ENCODE measurements around the gene LIF.
"Not testable (repeated sequence)": the region's sequence is repeated elsewhere in the genome, so short reads cannot be mapped to it uniquely, and the experiment has no call there.

Gene LIF

GRCh38 chr22:30224161-30224857, 22.2 kb downstream of the LIF start:
- DNase-seq = no peak

- no peak for DNase-seq
Measured at GRCh38 chr22:30223303-30223702, 23.3 kb downstream of the LIF start.

- DNase-seq = no peak
Measured at GRCh38 chr22:30222321-30222720, 24.2 kb downstream of the LIF start.

GRCh38 chr22:30221121-30221992, 25.2 kb downstream of the LIF start:
- peak in 1 of 2 donors; percentile 36 for DNase-seq

- DNase-seq = no peak
Measured at GRCh38 chr22:30220338-30221012, 26.1 kb downstream of the LIF start.

- DNase-seq = no peak
Measured at GRCh38 chr22:30219668-30220278, 26.8 kb downstream of the LIF start.

GRCh38 chr22:30219049-30219654, 27.4 kb downstream of the LIF start:
- no peak for DNase-seq

GRCh38 chr22:30217698-30218560, 28.6 kb downstream of the LIF start:
- DNase-seq = no peak

GRCh38 chr22:30216710-30217109, 29.8 kb downstream of the LIF start:
- DNase-seq = no peak

- DNase-seq = not testable (repeated sequence)
Measured at GRCh38 chr22:30216272-30216671, 30.3 kb downstream of the LIF start.

GRCh38 chr22:30214703-30215407, 31.7 kb downstream of the LIF start:
- DNase-seq = no peak

GRCh38 chr22:30212996-30213441, 33.5 kb downstream of the LIF start:
- no peak for DNase-seq

- no peak for DNase-seq
Measured at GRCh38 chr22:30212363-30212995, 34.1 kb downstream of the LIF start.

- DNase-seq = no peak
Measured at GRCh38 chr22:30211124-30211820, 35.3 kb downstream of the LIF start.

GRCh38 chr22:30210235-30210909, 36.2 kb downstream of the LIF start:
- no peak for DNase-seq

- DNase-seq = no peak
Measured at GRCh38 chr22:30209642-30210041, 36.9 kb downstream of the LIF start.

GRCh38 chr22:30208631-30209603, 37.6 kb downstream of the LIF start:
- DNase-seq = no peak

GRCh38 chr22:30206944-30207343, 39.6 kb downstream of the LIF start:
- no peak for DNase-seq

All from stimulated activated CD4-positive, alpha-beta T cell treated with anti-CD3 and anti-CD28 coated beads, Interleukin-2, amount 100 ng/mL, for 48 hours (primary cell).